ENCODE results near the gene CWC25. TPM values are rescaled to one million over a fixed set of nuclear protein-coding genes. Genes with fewer than 3 reads are reported as not detected.

The CWC25 gene
- total and polyA plus RNA-seq, 9 of the 15 experiments (the other 6 are each of a cell fraction or from before 2014, with no cell fraction given): 16.5 to 27.4 (median 23.0) TPM

DNA sequence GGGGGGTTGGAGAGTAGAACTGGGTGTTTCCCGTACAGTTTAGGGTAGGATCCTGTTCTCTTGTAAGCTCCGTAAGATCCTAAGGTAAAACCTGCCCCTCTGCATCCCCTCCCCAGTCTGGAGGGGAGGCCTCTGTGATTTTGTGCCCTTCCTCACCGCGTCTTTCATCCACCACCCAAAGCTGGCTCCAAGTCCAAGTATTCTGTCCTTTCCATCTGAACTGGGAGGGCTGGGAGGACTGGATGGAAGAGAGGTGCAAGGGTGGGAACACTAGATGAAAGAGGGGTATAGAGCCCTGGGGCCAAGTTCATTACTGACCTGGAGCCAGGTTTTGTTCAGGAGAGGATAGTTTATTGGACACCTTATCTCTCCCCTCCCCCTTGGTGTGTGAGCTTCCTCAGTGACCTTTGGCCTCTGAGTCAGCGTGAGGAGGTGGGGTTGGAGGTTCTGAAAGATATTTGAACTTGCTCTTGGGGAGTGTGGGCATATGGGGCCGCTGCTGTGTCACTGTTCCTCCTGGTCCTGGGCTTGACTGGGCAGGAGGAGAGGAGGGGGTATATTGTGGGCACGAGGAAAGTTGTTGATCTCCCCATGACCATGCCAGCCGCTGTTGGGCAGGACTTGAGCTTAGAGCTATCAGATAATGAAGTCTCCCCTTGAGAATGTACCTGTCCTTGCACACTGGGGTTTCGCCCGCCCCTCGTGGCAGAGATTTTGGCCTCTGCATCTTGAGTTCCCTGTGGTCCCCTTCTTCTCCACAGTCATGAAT is 46.3 kb upstream of the CWC25 start (continued):
- TF ChIP-seq, protein P1, sequence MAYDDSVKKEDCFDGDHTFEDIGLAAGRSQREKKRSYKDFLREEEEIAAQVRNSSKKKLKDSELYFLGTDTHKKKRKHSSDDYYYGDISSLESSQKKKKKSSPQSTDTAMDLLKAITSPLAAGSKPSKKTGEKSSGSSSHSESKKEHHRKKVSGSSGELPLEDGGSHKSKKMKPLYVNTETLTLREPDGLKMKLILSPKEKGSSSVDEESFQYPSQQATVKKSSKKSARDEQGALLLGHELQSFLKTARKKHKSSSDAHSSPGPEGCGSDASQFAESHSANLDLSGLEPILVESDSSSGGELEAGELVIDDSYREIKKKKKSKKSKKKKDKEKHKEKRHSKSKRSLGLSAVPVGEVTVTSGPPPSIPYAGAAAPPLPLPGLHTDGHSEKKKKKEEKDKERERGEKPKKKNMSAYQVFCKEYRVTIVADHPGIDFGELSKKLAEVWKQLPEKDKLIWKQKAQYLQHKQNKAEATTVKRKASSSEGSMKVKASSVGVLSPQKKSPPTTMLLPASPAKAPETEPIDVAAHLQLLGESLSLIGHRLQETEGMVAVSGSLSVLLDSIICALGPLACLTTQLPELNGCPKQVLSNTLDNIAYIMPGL (CRISPR knock-in tag; IDR thresholded peaks at IDR 0.05): no peak
- no peak for TF ChIP-seq MCM5 (IDR thresholded peaks at IDR 0.05; ENCODE audit: low read depth)
- TF ChIP-seq EP400 (IDR thresholded peaks at IDR 0.05): peak; percentile 40; the same call in 1 of the 2 replicates
- no peak for TF ChIP-seq GATAD2B (IDR thresholded peaks at IDR 0.05; ENCODE audit: borderline replicate concordance)
- TF ChIP-seq MEIS2 (IDR thresholded peaks at IDR 0.05; ENCODE audit: partially characterized antibody): peak; percentile 21
- TF ChIP-seq, protein P2, sequence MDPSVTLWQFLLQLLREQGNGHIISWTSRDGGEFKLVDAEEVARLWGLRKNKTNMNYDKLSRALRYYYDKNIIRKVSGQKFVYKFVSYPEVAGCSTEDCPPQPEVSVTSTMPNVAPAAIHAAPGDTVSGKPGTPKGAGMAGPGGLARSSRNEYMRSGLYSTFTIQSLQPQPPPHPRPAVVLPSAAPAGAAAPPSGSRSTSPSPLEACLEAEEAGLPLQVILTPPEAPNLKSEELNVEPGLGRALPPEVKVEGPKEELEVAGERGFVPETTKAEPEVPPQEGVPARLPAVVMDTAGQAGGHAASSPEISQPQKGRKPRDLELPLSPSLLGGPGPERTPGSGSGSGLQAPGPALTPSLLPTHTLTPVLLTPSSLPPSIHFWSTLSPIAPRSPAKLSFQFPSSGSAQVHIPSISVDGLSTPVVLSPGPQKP (CRISPR knock-in tag; IDR thresholded peaks at IDR 0.05): no peak
- TF ChIP-seq ZNF316 (IDR thresholded peaks at IDR 0.05): peak; percentile 67
- no peak for TF ChIP-seq ZNF764 (CRISPR knock-in tag; IDR thresholded peaks at IDR 0.05; ENCODE audit: low read depth)
- peak; percentile 49 for TF ChIP-seq MTA2 (IDR thresholded peaks at IDR 0.05; ENCODE audit: low read depth)
- TF ChIP-seq LCOR (CRISPR knock-in tag; IDR thresholded peaks at IDR 0.05): no peak
- TF ChIP-seq KLF13 (tag; IDR thresholded peaks at IDR 0.05; ENCODE audit: borderline replicate concordance, low read depth): 0 out of 2 replicates have a peak, but pooled peaks have one; percentile 11
- no peak for TF ChIP-seq ZNF57 (CRISPR knock-in tag; IDR thresholded peaks at IDR 0.05)
- peak; percentile 20; the same call in 1 of the 2 replicates for TF ChIP-seq BHLHE40 (IDR thresholded peaks at IDR 0.05; ENCODE audit: low read length)
- no peak for TF ChIP-seq USF2 (CRISPR knock-in tag; IDR thresholded peaks at IDR 0.05)
- TF ChIP-seq ATF3 (IDR thresholded peaks at IDR 0.05): peak; percentile 94
- TF ChIP-seq ATF3 (CRISPR knock-in tag; conservative IDR thresholded peaks at IDR 0.05): peak; percentile 75; the same call in 1 of the 2 replicates
- peak; percentile 83; the same call in 1 of the 2 replicates for TF ChIP-seq NFE2 (IDR thresholded peaks at IDR 0.05; ENCODE audit: low read depth)
- TF ChIP-seq C11orf30 (IDR thresholded peaks at IDR 0.05; ENCODE audit: low read depth): peak; percentile 78
- TF ChIP-seq HNRNPL (IDR thresholded peaks at IDR 0.05; ENCODE audit: low read depth, low read length): 0 out of 2 replicates have a peak, but pooled peaks have one; percentile 48
- TF ChIP-seq, protein P3, sequence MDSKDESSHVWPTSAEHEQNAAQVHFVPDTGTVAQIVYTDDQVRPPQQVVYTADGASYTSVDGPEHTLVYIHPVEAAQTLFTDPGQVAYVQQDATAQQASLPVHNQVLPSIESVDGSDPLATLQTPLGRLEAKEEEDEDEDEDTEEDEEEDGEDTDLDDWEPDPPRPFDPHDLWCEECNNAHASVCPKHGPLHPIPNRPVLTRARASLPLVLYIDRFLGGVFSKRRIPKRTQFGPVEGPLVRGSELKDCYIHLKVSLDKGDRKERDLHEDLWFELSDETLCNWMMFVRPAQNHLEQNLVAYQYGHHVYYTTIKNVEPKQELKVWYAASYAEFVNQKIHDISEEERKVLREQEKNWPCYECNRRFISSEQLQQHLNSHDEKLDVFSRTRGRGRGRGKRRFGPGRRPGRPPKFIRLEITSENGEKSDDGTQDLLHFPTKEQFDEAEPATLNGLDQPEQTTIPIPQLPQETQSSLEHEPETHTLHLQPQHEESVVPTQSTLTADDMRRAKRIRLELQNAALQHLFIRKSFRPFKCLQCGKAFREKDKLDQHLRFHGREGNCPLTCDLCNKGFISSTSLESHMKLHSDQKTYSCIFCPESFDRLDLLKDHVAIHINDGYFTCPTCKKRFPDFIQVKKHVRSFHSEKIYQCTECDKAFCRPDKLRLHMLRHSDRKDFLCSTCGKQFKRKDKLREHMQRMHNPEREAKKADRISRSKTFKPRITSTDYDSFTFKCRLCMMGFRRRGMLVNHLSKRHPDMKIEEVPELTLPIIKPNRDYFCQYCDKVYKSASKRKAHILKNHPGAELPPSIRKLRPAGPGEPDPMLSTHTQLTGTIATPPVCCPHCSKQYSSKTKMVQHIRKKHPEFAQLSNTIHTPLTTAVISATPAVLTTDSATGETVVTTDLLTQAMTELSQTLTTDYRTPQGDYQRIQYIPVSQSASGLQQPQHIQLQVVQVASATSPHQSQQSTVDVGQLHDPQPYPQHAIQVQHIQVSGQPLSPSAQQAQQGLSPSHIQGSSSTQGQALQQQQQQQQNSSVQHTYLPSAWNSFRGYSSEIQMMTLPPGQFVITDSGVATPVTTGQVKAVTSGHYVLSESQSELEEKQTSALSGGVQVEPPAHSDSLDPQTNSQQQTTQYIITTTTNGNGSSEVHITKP (IDR thresholded peaks at IDR 0.05; ENCODE audit: partially characterized antibody): peak; percentile 77

All from K562 (cell line).